ENCODE measurements around the gene FOXP1. TPM values are rescaled to one million over a fixed set of nuclear protein-coding genes. Genes with fewer than 3 reads are reported as not detected.
A peak's percentile ranks its signal among the peaks of the same experiment; 100 is the strongest.

The FOXP1 gene
- polyA plus RNA-seq, 1 donor (not counting 4 experiments of a cell fraction or from before 2014, with no cell fraction given): 14.6 TPM

DNA sequence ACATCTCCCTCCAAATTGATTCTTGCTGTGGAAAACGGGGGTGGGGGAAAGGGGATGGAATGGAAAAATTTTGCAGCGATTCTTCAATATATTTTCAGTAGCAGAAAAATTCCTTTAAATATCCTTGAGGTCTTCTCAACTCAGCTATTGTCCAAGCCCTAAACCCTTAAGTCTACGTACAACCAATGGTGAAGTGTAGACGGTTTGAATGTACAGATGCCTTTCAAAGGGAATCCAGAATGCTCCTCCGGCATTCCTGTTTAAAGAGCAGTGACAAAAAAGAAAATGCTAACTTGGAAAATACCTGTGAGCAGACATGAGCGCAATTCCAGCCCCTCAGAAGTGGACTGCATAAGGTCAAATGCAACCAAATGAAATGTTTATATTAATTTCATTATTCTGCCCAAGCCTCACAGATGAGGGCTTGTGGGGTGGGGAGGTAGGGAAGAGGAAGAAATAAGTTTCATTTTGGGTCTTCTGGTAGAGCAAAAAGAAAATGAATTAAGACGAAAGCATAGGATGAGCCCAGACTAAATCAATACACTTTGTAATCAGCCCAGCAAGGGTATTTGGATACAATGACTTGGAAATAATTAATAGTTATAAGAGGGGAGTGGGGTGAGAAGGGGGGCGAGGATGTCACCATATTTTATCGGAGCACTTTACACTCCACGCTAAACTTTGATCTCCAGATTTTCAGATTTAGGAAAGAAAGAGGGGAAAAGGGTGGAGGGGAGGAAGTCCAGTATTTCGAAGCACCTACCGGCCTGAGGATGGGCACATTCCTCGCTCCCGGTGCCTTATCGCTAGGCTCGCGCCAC, 2.7 kb downstream of the FOXP1 start:
- peak overlapping the region; percentile 77 for H3K9ac ChIP-seq (ENCODE audit: control insufficient read depth, extremely low read depth, insufficient read depth, low read length)
- H2AFZ ChIP-seq (ENCODE audit: control insufficient read depth, low read length): peak overlapping the region; percentile 88
- peaks cover 34% of the 10 kb centered on the region for H3K4me1 ChIP-seq (ENCODE audit: control insufficient read depth, extremely low read depth, insufficient read depth, low read length)
- H3K4me3 ChIP-seq (ENCODE audit: control insufficient read depth in 2 of 3, extremely low read depth in 1 of 3, insufficient read depth in 2 of 3, low read depth in 1 of 3, low read length in 3 of 3): peak overlapping the region; percentile 65 to 89 (median 73)
- H3K27ac ChIP-seq (ENCODE audit: control insufficient read depth, insufficient read depth, low read length): peak overlapping the region; percentile 17
- H4K20me1 ChIP-seq (ENCODE audit: control insufficient read depth, extremely low read depth, insufficient read depth, low read length): no peaks in the 10 kb centered on the region
- no peaks in the 10 kb centered on the region for H3K36me3 ChIP-seq (ENCODE audit: control insufficient read depth in 2 of 2, extremely low read depth in 1 of 2, insufficient read depth in 2 of 2, low read length in 2 of 2)
- H3K79me2 ChIP-seq (ENCODE audit: control insufficient read depth, insufficient read depth, low read length): peaks cover 6% of the 10 kb centered on the region
- FAIRE-seq (no peak), DNase-seq (ENCODE audit: low read depth, low spot score) (no peak)
- H3K9me3 ChIP-seq (ENCODE audit: control insufficient read depth, low read depth, low read length): no peaks in the 10 kb centered on the region
- H3K4me2 ChIP-seq (ENCODE audit: control insufficient read depth, extremely low read depth, insufficient read depth, low read depth, low read length): peak overlapping the region; percentile 90
- no peaks in the 10 kb centered on the region for H3K27me3 ChIP-seq (ENCODE audit: control insufficient read depth, extremely low read depth, insufficient read depth, low read length)
- no peak for TF ChIP-seq EZH2 (IDR thresholded peaks at IDR 0.05; ENCODE audit: low read length)
- TF ChIP-seq, protein P1, sequence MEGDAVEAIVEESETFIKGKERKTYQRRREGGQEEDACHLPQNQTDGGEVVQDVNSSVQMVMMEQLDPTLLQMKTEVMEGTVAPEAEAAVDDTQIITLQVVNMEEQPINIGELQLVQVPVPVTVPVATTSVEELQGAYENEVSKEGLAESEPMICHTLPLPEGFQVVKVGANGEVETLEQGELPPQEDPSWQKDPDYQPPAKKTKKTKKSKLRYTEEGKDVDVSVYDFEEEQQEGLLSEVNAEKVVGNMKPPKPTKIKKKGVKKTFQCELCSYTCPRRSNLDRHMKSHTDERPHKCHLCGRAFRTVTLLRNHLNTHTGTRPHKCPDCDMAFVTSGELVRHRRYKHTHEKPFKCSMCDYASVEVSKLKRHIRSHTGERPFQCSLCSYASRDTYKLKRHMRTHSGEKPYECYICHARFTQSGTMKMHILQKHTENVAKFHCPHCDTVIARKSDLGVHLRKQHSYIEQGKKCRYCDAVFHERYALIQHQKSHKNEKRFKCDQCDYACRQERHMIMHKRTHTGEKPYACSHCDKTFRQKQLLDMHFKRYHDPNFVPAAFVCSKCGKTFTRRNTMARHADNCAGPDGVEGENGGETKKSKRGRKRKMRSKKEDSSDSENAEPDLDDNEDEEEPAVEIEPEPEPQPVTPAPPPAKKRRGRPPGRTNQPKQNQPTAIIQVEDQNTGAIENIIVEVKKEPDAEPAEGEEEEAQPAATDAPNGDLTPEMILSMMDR (optimal IDR thresholded peaks at IDR 0.05 in 1 of 3, IDR thresholded peaks at IDR 0.05 in 1 of 3, conservative IDR thresholded peaks at IDR 0.05 in 1 of 3; ENCODE audit: extremely low read depth in 1 of 3, insufficient read depth in 2 of 3, low read length in 3 of 3): no peak
- H3K9me1 ChIP-seq (ENCODE audit: control insufficient read depth, extremely low read depth, insufficient read depth, low read length): no peaks in the 10 kb centered on the region
- dilution Hi-C loops (cut with MboI; ENCODE audit: extremely low pct_ligation_motif_present, low sequenced_read_pairs): no loop called here

DNA sequence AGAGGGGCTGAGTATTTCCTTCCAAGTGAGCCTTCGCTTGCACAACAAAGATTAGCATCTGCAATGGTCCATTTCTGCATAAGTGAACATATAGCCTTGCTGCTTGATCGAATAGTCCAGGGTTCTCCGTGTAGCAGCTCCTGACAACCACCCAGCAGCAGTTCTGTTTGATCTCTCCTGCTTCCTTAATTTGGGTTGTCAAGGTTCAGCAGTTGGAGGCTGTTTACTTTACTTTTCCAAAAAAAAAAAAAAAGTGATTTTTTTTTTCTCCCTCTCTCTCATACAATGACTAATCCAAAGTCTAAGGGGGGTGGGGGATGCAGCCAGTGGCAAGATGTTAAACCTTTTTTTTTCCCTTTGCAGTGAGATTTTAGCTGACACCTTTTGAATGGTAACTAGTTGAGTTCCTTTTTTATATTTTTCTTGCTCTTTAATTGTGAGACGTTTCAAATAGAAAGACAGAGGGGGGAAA, 3.6 kb downstream of the FOXP1 start:
- Histone ChIP-seq H3K9ac (ENCODE audit: control insufficient read depth, extremely low read depth, insufficient read depth, low read length) (no peak overlapping the region), H3K9me3 (ENCODE audit: control insufficient read depth, low read depth, low read length) (no peaks in the 10 kb centered on the region), H3K36me3 (ENCODE audit: control insufficient read depth in 2 of 2, extremely low read depth in 1 of 2, insufficient read depth in 2 of 2, low read length in 2 of 2) (no peaks in the 10 kb centered on the region), H3K4me3 (ENCODE audit: control insufficient read depth in 2 of 3, extremely low read depth in 1 of 3, insufficient read depth in 2 of 3, low read depth in 1 of 3, low read length in 3 of 3) (peak overlapping the region in 1 of 3 experiments; percentile 89), H3K4me2 (ENCODE audit: control insufficient read depth, extremely low read depth, insufficient read depth, low read depth, low read length) (peak overlapping the region; percentile 44), H4K20me1 (ENCODE audit: control insufficient read depth, extremely low read depth, insufficient read depth, low read length) (no peaks in the 10 kb centered on the region), H2AFZ (ENCODE audit: control insufficient read depth, low read length) (no peak overlapping the region), H3K27ac (ENCODE audit: control insufficient read depth, insufficient read depth, low read length) (peak overlapping the region; percentile 23), H3K79me2 (ENCODE audit: control insufficient read depth, insufficient read depth, low read length) (peaks cover 6% of the 10 kb centered on the region), H3K4me1 (ENCODE audit: control insufficient read depth, extremely low read depth, insufficient read depth, low read length) (peaks cover 34% of the 10 kb centered on the region), H3K27me3 (ENCODE audit: control insufficient read depth, extremely low read depth, insufficient read depth, low read length) (no peaks in the 10 kb centered on the region), H3K9me1 (ENCODE audit: control insufficient read depth, extremely low read depth, insufficient read depth, low read length) (no peaks in the 10 kb centered on the region)
- FAIRE-seq (no peak), DNase-seq (ENCODE audit: low read depth, low spot score) (no peak)
- TF ChIP-seq, protein P1 (optimal IDR thresholded peaks at IDR 0.05 in 1 of 3, IDR thresholded peaks at IDR 0.05 in 1 of 3, conservative IDR thresholded peaks at IDR 0.05 in 1 of 3; ENCODE audit: extremely low read depth in 1 of 3, insufficient read depth in 2 of 3, low read length in 3 of 3): no peak
- TF ChIP-seq EZH2 (IDR thresholded peaks at IDR 0.05; ENCODE audit: low read length): no peak
- dilution Hi-C loops (cut with MboI; ENCODE audit: extremely low pct_ligation_motif_present, low sequenced_read_pairs): no loop called here

Measured in keratinocyte (primary cell).